Epithelial cell of prostate (primary cell): Measurements from ENCODE around the gene KDM2B.
A peak's percentile ranks its signal among the peaks of the same experiment; 100 is the strongest.

ENCODE experiments used
- DNase-seq: peaks from one replicate; pipeline ENCODE4 v3.0.0-alpha.2; 2011; ENCODE audit warnings: low read depth, low spot score
- H3K27ac ChIP-seq: fragments of 450-650 bp; 2 replicates; pipeline ENCODE4 v1.5.1; 2017; ENCODE audit warnings: mild to moderate bottlenecking

The KDM2B gene

GRCh38 chr12:121580959-121581685, at the start of gene KDM2B:
KDM2B (minus strand) TSS chr12:121581023; CDS start chr12:121580911, 112 bp downstream.
- H3K27ac ChIP-seq: peak within 1 kb of the TSS; percentile 30
- DNase-seq: no peak

GRCh38 chr12:121628536-121628935, 47.7 kb upstream of the KDM2B start:
- DNase-seq: no peak
- no peak overlapping the region for H3K27ac ChIP-seq

GRCh38 chr12:121628037-121628436, 47.2 kb upstream of the KDM2B start:
- no peak for DNase-seq
- H3K27ac ChIP-seq: no peak overlapping the region

GRCh38 chr12:121626853-121627640, 46.2 kb upstream of the KDM2B start:
- DNase-seq: no peak
- H3K27ac ChIP-seq: peak overlapping the region; percentile 71

DNA sequence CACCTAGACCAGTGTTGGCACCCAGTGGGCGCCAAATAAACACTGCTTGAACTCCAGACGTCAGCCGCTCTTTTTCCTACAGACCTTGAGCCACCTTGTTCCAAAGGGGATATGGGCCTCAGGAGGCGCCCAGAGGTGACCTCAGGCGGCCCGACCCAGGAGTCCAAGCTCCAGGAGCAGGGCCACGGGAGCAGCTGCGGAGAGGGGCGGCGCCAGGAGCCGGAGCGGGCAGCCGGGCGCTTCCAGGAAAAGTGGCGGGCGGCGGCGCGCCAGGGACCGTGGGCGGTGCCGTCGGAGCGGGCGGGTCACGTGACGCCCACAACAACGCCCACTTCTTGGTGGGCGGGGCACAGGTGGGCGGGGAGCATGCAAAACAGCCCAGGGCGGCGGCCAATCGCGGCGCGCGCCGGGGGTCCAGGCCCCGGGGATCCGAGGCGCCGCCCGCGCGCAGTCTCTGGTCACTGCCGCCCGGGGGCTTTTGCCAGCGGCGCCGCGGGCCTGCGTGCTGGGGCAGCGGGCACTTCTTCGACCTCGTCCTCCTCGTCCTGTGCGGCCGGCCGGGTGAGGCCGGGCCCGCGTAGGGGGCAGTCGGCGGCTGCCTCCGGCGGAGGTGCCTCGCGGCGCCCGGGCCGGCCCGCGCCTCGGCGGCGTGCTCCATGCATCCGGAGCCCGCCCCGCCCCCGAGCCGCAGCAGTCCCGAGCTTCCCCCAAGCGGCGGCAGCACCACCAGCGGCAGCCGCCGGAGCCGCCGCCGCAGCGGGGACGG, 45.4 kb upstream of the KDM2B start, which contains the start of gene ORAI1:
TSS of gene ORAI1 (plus strand) at position 444 of the 766 bp plus-strand sequence.
- H3K27ac ChIP-seq: peak within 1 kb of the TSS; percentile 71
- peak; percentile 48 for DNase-seq

- no peak overlapping the region for H3K27ac ChIP-seq
- DNase-seq: no peak
Measured at GRCh38 chr12:121620333-121620891, 39.6 kb upstream of the KDM2B start.

DNA sequence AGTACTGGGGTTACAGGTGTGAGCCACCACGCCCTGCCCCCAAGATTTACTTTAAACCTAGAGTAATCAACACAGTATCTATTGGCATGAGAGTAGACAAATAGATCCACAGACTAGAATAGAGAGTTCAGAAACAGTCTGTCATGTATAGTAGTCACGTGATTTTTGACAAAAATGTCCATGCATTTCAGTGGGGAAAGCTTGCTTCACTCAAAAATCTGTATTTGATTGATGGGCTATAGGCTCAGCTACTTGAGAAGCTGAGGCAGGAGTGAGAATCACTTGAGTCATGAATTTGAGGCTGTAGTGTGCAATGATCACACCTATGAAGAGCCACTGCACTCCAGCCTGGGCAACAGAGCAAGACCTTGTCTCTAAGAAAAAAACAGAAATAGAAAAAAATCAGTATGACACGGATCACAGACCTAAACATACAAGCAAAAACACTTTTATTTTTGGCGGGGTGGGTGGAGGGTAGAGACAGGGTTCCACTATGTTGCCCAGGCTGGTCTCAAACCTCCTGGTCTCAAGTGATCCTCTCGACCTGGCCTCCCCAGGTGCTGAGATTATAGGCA, 37.9 kb upstream of the KDM2B start:
- DNase-seq: no peak
- H3K27ac ChIP-seq: no peak overlapping the region

- DNase-seq: no peak
- no peak overlapping the region for H3K27ac ChIP-seq
Measured at GRCh38 chr12:121614872-121615467, 34.1 kb upstream of the KDM2B start.

- no peak overlapping the region for H3K27ac ChIP-seq
- DNase-seq: no peak
Measured at GRCh38 chr12:121613462-121613861, 32.6 kb upstream of the KDM2B start.

GRCh38 chr12:121611306-121611705, 30.5 kb upstream of the KDM2B start:
- H3K27ac ChIP-seq: no peak overlapping the region
- no peak for DNase-seq

DNA sequence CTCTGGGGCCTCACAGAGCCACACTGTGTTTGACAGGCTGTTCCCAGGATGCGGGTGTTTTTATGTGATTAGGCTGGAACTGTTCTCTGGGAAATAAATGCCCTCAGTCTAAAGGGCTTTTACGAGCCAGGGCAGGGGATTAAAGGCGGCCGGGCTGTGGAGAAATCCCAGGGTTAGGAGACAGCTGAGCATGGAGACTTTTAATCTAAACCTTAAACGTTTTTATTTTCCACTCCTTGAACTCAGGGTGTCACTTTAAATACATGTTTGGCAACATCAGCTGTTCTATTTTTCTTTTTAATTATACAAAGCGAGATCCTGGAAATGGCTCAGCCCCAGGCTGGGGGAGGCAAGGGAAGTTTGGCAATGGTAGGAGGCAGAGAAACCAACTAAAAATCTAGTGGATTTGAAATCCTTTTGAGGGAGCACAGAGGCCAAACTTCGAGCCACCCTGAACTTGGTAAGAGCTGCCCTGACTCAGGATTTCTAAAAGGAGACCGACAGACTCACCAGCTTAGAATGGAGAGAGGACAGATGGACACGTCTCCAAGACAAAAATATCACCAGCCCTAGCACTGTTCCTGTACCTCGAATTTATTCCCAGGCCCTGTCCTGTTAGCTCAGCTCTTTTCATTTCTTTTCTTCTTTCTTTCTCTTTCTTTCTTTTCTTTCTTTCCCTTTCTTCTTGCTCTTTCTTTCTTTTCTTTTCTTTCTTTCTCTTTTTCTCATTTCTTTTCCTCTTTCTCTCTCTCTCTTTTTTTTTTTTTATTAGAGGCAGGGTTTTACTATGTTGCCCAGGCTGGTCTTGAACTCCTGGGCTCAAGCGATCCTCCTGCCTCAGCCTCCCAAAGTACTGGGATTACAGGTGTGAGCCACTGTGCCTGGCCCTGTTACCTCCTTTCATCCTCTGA, 29.7 kb upstream of the KDM2B start:
- H3K27ac ChIP-seq: no peak overlapping the region

DNA sequence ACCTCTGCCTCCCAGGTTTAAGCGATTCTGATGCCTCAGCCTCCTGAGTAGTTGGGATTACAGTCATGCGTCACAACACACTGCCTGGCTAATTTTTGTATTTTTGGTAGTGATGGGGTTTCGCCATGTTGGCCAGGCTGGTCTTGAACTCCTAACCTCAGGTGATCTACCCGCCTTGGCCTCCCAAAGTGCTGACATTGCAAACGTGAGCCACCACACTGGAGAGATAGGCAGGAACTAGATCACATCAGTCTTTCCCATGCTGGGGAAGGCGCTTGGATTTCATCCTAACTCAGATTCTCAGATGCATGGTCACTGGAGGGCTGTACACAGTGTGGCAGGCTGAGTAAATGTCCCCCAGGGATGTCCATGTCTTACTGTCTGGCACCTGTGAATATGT, 27.5 kb upstream of the KDM2B start:
- DNase-seq: no peak
- H3K27ac ChIP-seq: no peak overlapping the region

More for the DNA sequence above, 29.7 kb upstream of the KDM2B start:
- DNase-seq: no peak

DNA sequence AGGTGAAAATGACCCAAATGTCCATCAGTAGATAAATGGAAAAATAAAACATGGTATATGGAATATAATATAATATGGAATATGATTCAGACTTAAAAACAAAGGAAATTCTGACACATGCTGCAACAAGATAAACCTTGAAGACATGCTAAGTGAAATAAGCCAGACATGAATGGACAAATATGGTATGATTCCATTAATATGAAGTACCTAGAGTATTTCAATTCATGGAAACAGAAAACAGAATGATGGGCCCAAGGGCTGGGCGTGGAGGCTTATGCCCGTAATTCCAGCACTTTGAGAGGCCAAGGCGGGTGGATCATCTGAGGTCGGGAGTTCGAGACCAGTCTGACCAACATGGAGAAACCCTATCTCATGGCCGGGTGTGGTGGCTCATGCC, 22.8 kb upstream of the KDM2B start:
- DNase-seq: no peak
- no peak overlapping the region for H3K27ac ChIP-seq

DNA sequence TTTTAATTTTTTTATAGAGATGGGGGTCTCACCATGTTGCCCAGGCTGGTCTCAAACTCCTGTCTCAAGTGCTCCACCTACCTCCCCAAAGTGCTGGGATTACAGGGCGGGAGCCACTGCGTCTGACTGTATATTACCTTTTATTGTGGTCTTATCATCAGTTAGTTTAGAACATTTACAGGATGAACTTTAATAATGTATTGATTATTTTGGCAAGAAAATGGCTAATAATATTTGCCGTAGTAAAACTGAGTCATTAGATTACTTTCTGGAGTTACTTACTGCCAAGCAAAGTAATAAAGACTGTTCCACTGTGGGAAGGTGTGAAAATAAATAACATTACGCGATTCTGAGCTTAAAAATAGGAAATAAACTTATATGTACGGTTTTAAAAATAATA, 21.9 kb upstream of the KDM2B start:
- DNase-seq: no peak
- no peak overlapping the region for H3K27ac ChIP-seq

GRCh38 chr12:121600702-121601336, 20.0 kb upstream of the KDM2B start:
- DNase-seq: no peak
- no peak overlapping the region for H3K27ac ChIP-seq

GRCh38 chr12:121596526-121596925, 15.7 kb upstream of the KDM2B start:
- H3K27ac ChIP-seq: no peak overlapping the region
- no peak for DNase-seq

GRCh38 chr12:121595520-121595919, 14.7 kb upstream of the KDM2B start:
- DNase-seq: no peak
- no peak overlapping the region for H3K27ac ChIP-seq

DNA sequence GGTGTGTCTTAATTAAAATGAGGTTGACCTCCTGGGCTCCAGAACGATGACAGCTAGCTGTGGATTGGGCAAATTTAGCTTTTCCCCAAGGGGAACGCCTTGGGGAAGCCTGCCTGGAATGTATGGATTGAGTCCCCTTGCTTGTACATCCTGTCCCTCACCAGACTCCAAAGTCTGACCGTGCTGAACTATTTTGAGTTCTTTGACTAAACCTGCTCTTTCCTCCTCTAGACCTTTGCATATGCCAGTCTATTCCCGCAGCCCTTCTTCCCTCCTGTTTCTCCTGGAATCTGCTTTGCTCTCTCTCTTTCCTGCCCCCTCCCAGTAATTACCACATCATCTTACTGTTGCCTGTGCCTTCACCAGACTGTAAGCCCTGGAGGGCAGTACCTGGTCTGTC, 11.5 kb upstream of the KDM2B start:
- no peak overlapping the region for H3K27ac ChIP-seq
- no peak for DNase-seq
